A549 (cell line): ENCODE results near the gene TXNRD1. TPM values are rescaled to one million over a fixed set of nuclear protein-coding genes. Genes with fewer than 3 reads are reported as not detected.

Experiments
- ATAC-seq, 2 experiments: fragments of 200-7000 bp in 1 of 2; fragments of >200 bp in 1 of 2; cut with Nextera tagmentation in 1 of 2; cut with Tn5 transposase in 1 of 2; 3 replicates each; pipeline versions ENCODE4 v1.8.0 to v1.9.1; 2018 to 2020; ENCODE audit warnings: mild to moderate bottlenecking in 1 of 2, moderate library complexity in 1 of 2
- CTCF ChIA-PET: fragments of 300-600 bp; sonication (Branson Sonifier 250); formaldehyde crosslinking; extraction: SDS; loops from one replicate; lab custom pipeline; 2021; ENCODE audit warnings: antibody characterized with exemption, inconsistent platforms; lab: Yijun Ruan, JAX
- POLR2A ChIA-PET: fragments of 350-600 bp; formaldehyde crosslinking; extraction: SDS; loops from one replicate; lab custom pipeline; 2021; ENCODE audit warnings: antibody characterized with exemption, inconsistent platforms; lab: Yijun Ruan, JAX
- DNase-seq, 2 experiments: peaks; one replicate each; pipeline versions ENCODE4 v3.0.0 to v3.0.0-alpha.2; 2011 to 2016; ENCODE audit warnings: low read depth in 1 of 2, low spot score in 1 of 2
- FAIRE-seq: peaks from 2 replicates; lab custom pipeline; 2011; peaks lifted over from hg19 to GRCh38; lab: Jason Lieb, UNC
- H3K27ac ChIP-seq, 2 experiments: fragments of >200 bp; sonication (Bioruptor Twin); formaldehyde crosslinking; 3 replicates each; pipeline ENCODE4 v1.5.1; 2016 to 2017
- H3K4me1 ChIP-seq: fragments of >200 bp; sonication (Bioruptor Twin); formaldehyde crosslinking; 3 replicates; pipeline ENCODE4 v1.6.1; 2016
- H3K4me2 ChIP-seq: fragments of >200 bp; sonication (Bioruptor Twin); formaldehyde crosslinking; 3 replicates; pipeline ENCODE4 v1.6.1; 2016
- H3K4me3 ChIP-seq: fragments of >200 bp; sonication (Bioruptor Twin); formaldehyde crosslinking; 3 replicates; pipeline ENCODE4 v1.5.1; 2016
- H3K9me3 ChIP-seq: fragments of >200 bp; sonication (Bioruptor Twin); formaldehyde crosslinking; 3 replicates; pipeline ENCODE4 v1.6.1; 2016
- BHLHE40 ChIP-seq: IDR thresholded peaks from 2 replicates; pipeline ENCODE4 v1.6.1; 2012; ENCODE audit warnings: low read depth, low read length, inconsistent platforms
- CBX2 ChIP-seq: fragments of 200-600 bp; sonication (generic); IDR thresholded peaks from 2 replicates; pipeline ENCODE4 v1.6.1; 2016; ENCODE audit warnings: low read depth, mild to moderate bottlenecking, borderline replicate concordance
- EHF ChIP-seq: fragments of 250-450 bp; sonication (Bioruptor Pico); IDR thresholded peaks from 2 replicates; pipeline ENCODE4 v1.5.0; 2020; ENCODE audit warnings: mild to moderate bottlenecking
- EHMT2 ChIP-seq: fragments of 200-600 bp; sonication (generic); IDR thresholded peaks from 2 replicates; pipeline ENCODE4 v1.6.1; 2016; ENCODE audit warnings: antibody characterized with exemption, low read depth, mild to moderate bottlenecking, moderate library complexity
- EP300 ChIP-seq, 2 experiments: fragments of >200 bp; sonication (Bioruptor Twin); formaldehyde crosslinking; IDR thresholded peaks; 2 replicates in 1 of 2; 3 replicates in 1 of 2; pipeline ENCODE4 v1.6.1; 2016 to 2017
- ESRRA ChIP-seq: fragments of 150-350 bp; IDR thresholded peaks from 2 replicates; pipeline ENCODE4 v1.6.1; 2014; ENCODE audit warnings: mild to moderate bottlenecking, low read length, borderline replicate concordance
- HEYL ChIP-seq: fragments of 250-450 bp; sonication (Bioruptor Pico); IDR thresholded peaks from 2 replicates; pipeline ENCODE4 v1.8.0; 2021; ENCODE audit warnings: mild to moderate bottlenecking, moderate library complexity
- HOXB13 ChIP-seq: fragments of 250-450 bp; sonication (Bioruptor Pico); IDR thresholded peaks from 2 replicates; pipeline ENCODE4 v1.5.0; 2020; ENCODE audit warnings: low read depth, mild to moderate bottlenecking, moderate library complexity
- JUN ChIP-seq, 2 experiments: fragments of >200 bp; sonication (Bioruptor Twin); formaldehyde crosslinking; IDR thresholded peaks; 2 replicates in 1 of 2; 3 replicates in 1 of 2; pipeline ENCODE4 v1.6.1; 2016 to 2017
- JUNB ChIP-seq: fragments of >200 bp; sonication (Bioruptor Twin); formaldehyde crosslinking; IDR thresholded peaks from 2 replicates; pipeline ENCODE4 v1.6.1; 2016
- KDM5A ChIP-seq: fragments of 200-600 bp; sonication (generic); IDR thresholded peaks from 2 replicates; pipeline ENCODE4 v1.6.1; 2016; ENCODE audit warnings: antibody characterized with exemption, mild to moderate bottlenecking
- MAFK ChIP-seq: fragments of 450-650 bp; IDR thresholded peaks from 2 replicates; pipeline ENCODE4 v1.6.1; 2014; ENCODE audit not compliant: partially characterized antibody
- NFE2L2 ChIP-seq: fragments of 150-350 bp; conservative IDR thresholded peaks from 2 replicates; pipeline ENCODE4 v1.6.1; 2014; ENCODE audit warnings: low read length
- NPAS2 ChIP-seq: fragments of 250-450 bp; sonication (Bioruptor Pico); IDR thresholded peaks from 2 replicates; pipeline ENCODE4 v1.8.0; 2022; ENCODE audit warnings: mild to moderate bottlenecking, moderate library complexity, borderline replicate concordance
- NR3C1 ChIP-seq: fragments of >200 bp; sonication (Bioruptor Twin); formaldehyde crosslinking; IDR thresholded peaks from 3 replicates; pipeline ENCODE4 v1.6.1; 2017
- POLR2AphosphoS2 ChIP-seq: conservative IDR thresholded peaks from 2 replicates; pipeline ENCODE4 v1.6.1; 2012; ENCODE audit warnings: low read length, improper control_type of control experiment, inconsistent platforms
- RAD21 ChIP-seq, 2 experiments: fragments of >200 bp in 1 of 2; sonication (Bioruptor Twin) in 1 of 2; formaldehyde crosslinking in 1 of 2; IDR thresholded peaks in 1 of 2; conservative IDR thresholded peaks in 1 of 2; 2 replicates in 1 of 2; 3 replicates in 1 of 2; pipeline ENCODE4 v1.6.1; 2012 to 2018; ENCODE audit warnings: inconsistent platforms in 1 of 2
- RCOR1 ChIP-seq: fragments of 150-350 bp; IDR thresholded peaks from 2 replicates; pipeline ENCODE4 v1.6.1; 2014; ENCODE audit warnings: antibody characterized with exemption, low read length, low read depth
- RFX5 ChIP-seq: fragments of 450-650 bp; IDR thresholded peaks from 2 replicates; pipeline ENCODE4 v1.7.1; 2014; ENCODE audit warnings: antibody characterized with exemption, mild to moderate bottlenecking, moderate library complexity
- RNF2 ChIP-seq: fragments of 200-600 bp; sonication (generic); IDR thresholded peaks from 2 replicates; pipeline ENCODE4 v1.6.1; 2016; ENCODE audit warnings: low read depth, mild to moderate bottlenecking, antibody characterized with exemption, moderate library complexity, borderline replicate concordance
- SMC3 ChIP-seq: fragments of >200 bp; sonication (Bioruptor Twin); formaldehyde crosslinking; IDR thresholded peaks from 3 replicates; pipeline ENCODE4 v1.6.1; 2018; ENCODE audit warnings: inconsistent platforms
- TFCP2L1 ChIP-seq: fragments of 250-450 bp; sonication (Bioruptor Pico); IDR thresholded peaks from 2 replicates; pipeline ENCODE4 v1.5.0; 2021; ENCODE audit warnings: mild to moderate bottlenecking
- TP53 ChIP-seq: fragments of 250-450 bp; sonication (Bioruptor Pico); IDR thresholded peaks from 2 replicates; pipeline ENCODE4 v1.5.0; 2021; ENCODE audit warnings: mild to moderate bottlenecking, moderate library complexity
- ZC3H11A ChIP-seq: fragments of 450-650 bp; IDR thresholded peaks from 2 replicates; pipeline ENCODE4 v1.6.1; 2014; ENCODE audit warnings: antibody characterized with exemption, mild to moderate bottlenecking
- ZNF302 ChIP-seq: fragments of 250-450 bp; sonication (Bioruptor Pico); IDR thresholded peaks from 2 replicates; pipeline ENCODE4 v1.9.0; 2021; ENCODE audit warnings: inconsistent platforms, mild to moderate bottlenecking, moderate library complexity
- ZSCAN20 ChIP-seq: fragments of 250-450 bp; sonication (Bioruptor Pico); IDR thresholded peaks from 2 replicates; pipeline ENCODE4 v1.8.0; 2022; ENCODE audit warnings: mild to moderate bottlenecking, moderate library complexity
- WGBS: methylation state at CpG from one replicate; pipeline ENCODE4 v1.1.6; 2017; ENCODE audit errors: missing lambda C conversion rate; 5-methylcytosine and 5-hydroxymethylcytosine counted together
- polyA plus RNA-seq, 4 experiments: library from polyadenylated mRNA; depleted of rRNA in 3 of 4; stranded (reverse); fragments of >200 nt; fragmentation: RNase III in 1 of 4; extraction: RNeasy Plus Mini Kit Qiagen cat#74134 plus additional on column Dnase treatment in 1 of 4; gene quantifications; 2 replicates in 3 of 4; 3 replicates in 1 of 4; pipeline ENCODE4 v1.2.3, GENCODE V29; 2011 to 2017
- TF ChIP-seq, protein P1 (sequence below): fragments of >200 bp; sonication (Bioruptor Twin); formaldehyde crosslinking; IDR thresholded peaks from 3 replicates; pipeline ENCODE4 v1.6.1; 2016
- TF ChIP-seq, protein P2 (sequence below): fragments of 450-650 bp; IDR thresholded peaks from 2 replicates; pipeline ENCODE4 v1.6.1; 2014; ENCODE audit warnings: antibody characterized with exemption
- TF ChIP-seq, protein P3 (sequence below): fragments of >200 bp; sonication (Bioruptor Twin); formaldehyde crosslinking; IDR thresholded peaks from 3 replicates; pipeline ENCODE4 v1.5.1; 2016
- TF ChIP-seq, protein P4 (sequence below): IDR thresholded peaks from 2 replicates; pipeline ENCODE4 v1.6.1; 2012
- TF ChIP-seq, protein P5 (sequence below): IDR thresholded peaks from 2 replicates; pipeline ENCODE4 v1.6.1; 2012
- TF ChIP-seq, protein P6 (sequence below): fragments of 200-600 bp; sonication (generic); IDR thresholded peaks from 2 replicates; pipeline ENCODE4 v1.6.1; 2016; ENCODE audit warnings: antibody characterized with exemption, mild to moderate bottlenecking, moderate library complexity

TXNRD1 gene
- polyA plus RNA-seq, 2 of the 4 experiments (the other 2 are of a cell fraction) = 899 to 1,230 TPM

DNA sequence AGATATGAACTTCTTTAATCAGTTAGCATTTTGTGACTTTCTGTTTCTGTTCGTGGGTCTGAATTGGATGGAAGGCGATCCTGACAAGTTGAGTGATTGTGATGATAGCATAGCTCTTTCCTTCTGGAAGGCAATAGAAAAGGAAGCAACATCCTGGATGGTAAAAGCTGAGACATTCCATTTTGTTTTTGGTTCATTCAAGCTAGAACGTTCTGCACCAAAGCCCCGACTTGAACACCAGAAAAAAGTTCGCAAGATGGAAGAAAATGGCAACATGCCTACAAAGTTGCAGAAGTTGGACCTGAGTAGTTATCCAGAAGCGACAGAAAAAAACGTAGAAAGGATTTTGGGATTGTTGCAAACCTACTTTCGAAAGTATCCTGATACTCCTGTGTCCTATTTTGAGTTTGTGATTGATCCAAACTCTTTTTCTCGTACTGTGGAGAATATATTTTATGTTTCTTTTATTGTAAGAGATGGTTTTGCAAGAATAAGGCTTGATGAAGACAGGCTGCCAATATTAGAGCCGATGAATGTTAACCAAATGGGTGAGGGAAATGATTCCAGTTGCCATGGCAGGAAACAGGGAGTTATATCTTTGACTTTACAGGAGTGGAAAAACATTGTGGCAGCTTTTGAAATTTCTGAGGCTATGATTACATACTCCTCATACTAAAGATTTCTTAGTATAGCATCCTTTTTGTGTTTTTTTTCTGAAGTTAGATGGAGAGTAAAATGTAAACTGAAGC is 88.9 kb downstream of the TXNRD1 start:
- no peak for DNase-seq
- Histone ChIP-seq H3K4me1 (peaks cover 82% of the 10 kb centered on the region), H3K27ac (peak overlapping the region; percentile 73 to 98), H3K9me3 (no peaks in the 10 kb centered on the region), H3K4me2 (peak overlapping the region; percentile 97), H3K4me3 (peak overlapping the region; percentile 68)
- ATAC-seq = no peak
- ChIA-PET CTCF (interaction anchor here (1.0 to 7.2 kb wide), 6 partner anchors 12 to 127 kb away, joined by 3 to 47 read pairs (median 7); partner anchors contain the start of gene TXNRD1), POLR2A (interaction anchor here (0.5 to 8.6 kb wide), 5 partner anchors 9 to 85 kb away, joined by 3 to 89 read pairs (median 8); no protein-coding TSS in a partner anchor)
- WGBS = 2% methylated on average over 10 of the region's 10 CpGs
- no peak for FAIRE-seq
- TF ChIP-seq, protein P1, sequence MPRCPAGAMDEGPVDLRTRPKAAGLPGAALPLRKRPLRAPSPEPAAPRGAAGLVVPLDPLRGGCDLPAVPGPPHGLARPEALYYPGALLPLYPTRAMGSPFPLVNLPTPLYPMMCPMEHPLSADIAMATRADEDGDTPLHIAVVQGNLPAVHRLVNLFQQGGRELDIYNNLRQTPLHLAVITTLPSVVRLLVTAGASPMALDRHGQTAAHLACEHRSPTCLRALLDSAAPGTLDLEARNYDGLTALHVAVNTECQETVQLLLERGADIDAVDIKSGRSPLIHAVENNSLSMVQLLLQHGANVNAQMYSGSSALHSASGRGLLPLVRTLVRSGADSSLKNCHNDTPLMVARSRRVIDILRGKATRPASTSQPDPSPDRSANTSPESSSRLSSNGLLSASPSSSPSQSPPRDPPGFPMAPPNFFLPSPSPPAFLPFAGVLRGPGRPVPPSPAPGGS = no peak
- TF ChIP-seq RNF2 (no peak), HOXB13 (CRISPR knock-in tag) (no peak), JUN (IDR thresholded peaks at IDR 0.05) (peak in 1 of 2 experiments; percentile 15; a peak in 2 of 5 replicates), ZNF302 (CRISPR knock-in tag) (no peak), RFX5 (0 out of 2 replicates have a peak, but pooled peaks have one; percentile 5), RCOR1 (no peak), NFE2L2 (no peak), TFCP2L1 (CRISPR knock-in tag) (peak; percentile 70), ZC3H11A (no peak), BHLHE40 (no peak), EP300 (IDR thresholded peaks at IDR 0.05) (no peak), NPAS2 (CRISPR knock-in tag) (no peak), EHF (CRISPR knock-in tag) (no peak), JUNB (no peak), SMC3 (no peak), HEYL (CRISPR knock-in tag) (no peak), ZSCAN20 (CRISPR knock-in tag) (no peak), ESRRA (no peak), MAFK (no peak), RAD21 (conservative IDR thresholded peaks at IDR 0.05 in 1 of 2, IDR thresholded peaks at IDR 0.05 in 1 of 2) (no peak), POLR2AphosphoS2 (peak; percentile 13; the same call in 1 of the 2 replicates), TP53 (CRISPR knock-in tag) (no peak), CBX2 (no peak), NR3C1 (no peak), KDM5A (no peak), EHMT2 (no peak)
- TF ChIP-seq, protein P2, sequence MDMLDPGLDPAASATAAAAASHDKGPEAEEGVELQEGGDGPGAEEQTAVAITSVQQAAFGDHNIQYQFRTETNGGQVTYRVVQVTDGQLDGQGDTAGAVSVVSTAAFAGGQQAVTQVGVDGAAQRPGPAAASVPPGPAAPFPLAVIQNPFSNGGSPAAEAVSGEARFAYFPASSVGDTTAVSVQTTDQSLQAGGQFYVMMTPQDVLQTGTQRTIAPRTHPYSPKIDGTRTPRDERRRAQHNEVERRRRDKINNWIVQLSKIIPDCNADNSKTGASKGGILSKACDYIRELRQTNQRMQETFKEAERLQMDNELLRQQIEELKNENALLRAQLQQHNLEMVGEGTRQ = 0 out of 2 replicates have a peak, but pooled peaks have one; percentile 2
- TF ChIP-seq, protein P3, sequence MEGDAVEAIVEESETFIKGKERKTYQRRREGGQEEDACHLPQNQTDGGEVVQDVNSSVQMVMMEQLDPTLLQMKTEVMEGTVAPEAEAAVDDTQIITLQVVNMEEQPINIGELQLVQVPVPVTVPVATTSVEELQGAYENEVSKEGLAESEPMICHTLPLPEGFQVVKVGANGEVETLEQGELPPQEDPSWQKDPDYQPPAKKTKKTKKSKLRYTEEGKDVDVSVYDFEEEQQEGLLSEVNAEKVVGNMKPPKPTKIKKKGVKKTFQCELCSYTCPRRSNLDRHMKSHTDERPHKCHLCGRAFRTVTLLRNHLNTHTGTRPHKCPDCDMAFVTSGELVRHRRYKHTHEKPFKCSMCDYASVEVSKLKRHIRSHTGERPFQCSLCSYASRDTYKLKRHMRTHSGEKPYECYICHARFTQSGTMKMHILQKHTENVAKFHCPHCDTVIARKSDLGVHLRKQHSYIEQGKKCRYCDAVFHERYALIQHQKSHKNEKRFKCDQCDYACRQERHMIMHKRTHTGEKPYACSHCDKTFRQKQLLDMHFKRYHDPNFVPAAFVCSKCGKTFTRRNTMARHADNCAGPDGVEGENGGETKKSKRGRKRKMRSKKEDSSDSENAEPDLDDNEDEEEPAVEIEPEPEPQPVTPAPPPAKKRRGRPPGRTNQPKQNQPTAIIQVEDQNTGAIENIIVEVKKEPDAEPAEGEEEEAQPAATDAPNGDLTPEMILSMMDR = no peak
- TF ChIP-seq, protein P4, sequence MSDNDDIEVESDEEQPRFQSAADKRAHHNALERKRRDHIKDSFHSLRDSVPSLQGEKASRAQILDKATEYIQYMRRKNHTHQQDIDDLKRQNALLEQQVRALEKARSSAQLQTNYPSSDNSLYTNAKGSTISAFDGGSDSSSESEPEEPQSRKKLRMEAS = no peak
- TF ChIP-seq, protein P5, sequence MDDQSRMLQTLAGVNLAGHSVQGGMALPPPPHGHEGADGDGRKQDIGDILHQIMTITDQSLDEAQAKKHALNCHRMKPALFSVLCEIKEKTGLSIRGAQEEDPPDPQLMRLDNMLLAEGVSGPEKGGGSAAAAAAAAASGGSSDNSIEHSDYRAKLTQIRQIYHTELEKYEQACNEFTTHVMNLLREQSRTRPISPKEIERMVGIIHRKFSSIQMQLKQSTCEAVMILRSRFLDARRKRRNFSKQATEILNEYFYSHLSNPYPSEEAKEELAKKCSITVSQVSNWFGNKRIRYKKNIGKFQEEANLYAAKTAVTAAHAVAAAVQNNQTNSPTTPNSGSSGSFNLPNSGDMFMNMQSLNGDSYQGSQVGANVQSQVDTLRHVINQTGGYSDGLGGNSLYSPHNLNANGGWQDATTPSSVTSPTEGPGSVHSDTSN = no peak
- TF ChIP-seq, protein P6, sequence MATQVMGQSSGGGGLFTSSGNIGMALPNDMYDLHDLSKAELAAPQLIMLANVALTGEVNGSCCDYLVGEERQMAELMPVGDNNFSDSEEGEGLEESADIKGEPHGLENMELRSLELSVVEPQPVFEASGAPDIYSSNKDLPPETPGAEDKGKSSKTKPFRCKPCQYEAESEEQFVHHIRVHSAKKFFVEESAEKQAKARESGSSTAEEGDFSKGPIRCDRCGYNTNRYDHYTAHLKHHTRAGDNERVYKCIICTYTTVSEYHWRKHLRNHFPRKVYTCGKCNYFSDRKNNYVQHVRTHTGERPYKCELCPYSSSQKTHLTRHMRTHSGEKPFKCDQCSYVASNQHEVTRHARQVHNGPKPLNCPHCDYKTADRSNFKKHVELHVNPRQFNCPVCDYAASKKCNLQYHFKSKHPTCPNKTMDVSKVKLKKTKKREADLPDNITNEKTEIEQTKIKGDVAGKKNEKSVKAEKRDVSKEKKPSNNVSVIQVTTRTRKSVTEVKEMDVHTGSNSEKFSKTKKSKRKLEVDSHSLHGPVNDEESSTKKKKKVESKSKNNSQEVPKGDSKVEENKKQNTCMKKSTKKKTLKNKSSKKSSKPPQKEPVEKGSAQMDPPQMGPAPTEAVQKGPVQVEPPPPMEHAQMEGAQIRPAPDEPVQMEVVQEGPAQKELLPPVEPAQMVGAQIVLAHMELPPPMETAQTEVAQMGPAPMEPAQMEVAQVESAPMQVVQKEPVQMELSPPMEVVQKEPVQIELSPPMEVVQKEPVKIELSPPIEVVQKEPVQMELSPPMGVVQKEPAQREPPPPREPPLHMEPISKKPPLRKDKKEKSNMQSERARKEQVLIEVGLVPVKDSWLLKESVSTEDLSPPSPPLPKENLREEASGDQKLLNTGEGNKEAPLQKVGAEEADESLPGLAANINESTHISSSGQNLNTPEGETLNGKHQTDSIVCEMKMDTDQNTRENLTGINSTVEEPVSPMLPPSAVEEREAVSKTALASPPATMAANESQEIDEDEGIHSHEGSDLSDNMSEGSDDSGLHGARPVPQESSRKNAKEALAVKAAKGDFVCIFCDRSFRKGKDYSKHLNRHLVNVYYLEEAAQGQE = no peak
